ENCODE data around the gene PDZRN3.

Gene PDZRN3

GRCh38 chr3:73667889-73668288 lies 43.1 kb upstream of the PDZRN3 start:
- no peak overlapping the region for H3K27ac ChIP-seq (ENCODE audit: low read depth, low read length)
- H3K27me3 ChIP-seq (ENCODE audit: insufficient read depth, low read length), result no peaks in the 10 kb centered on the region
- no peak overlapping the region for H4K12ac ChIP-seq (ENCODE audit: low read depth, low read length)
- no peak overlapping the region for H3K4me3 ChIP-seq (ENCODE audit: low read depth, low read length)
- no CpG with 5 or more reads among the region's 3 CpGs for WGBS (ENCODE audit: extremely low coverage, insufficient coverage, insufficient read length)
- H3K79me2 ChIP-seq (ENCODE audit: control insufficient read depth, insufficient read depth, low read length, poor library complexity), result no peaks in the 10 kb centered on the region
- H3K9ac ChIP-seq (ENCODE audit: low read length), result no peak overlapping the region
- no peak overlapping the region for H2AK5ac ChIP-seq (ENCODE audit: low read length)
- no peak overlapping the region for H4K91ac ChIP-seq (ENCODE audit: low read depth, low read length)
- no peak overlapping the region for H2BK120ac ChIP-seq (ENCODE audit: insufficient read depth, low read length, poor library complexity)
- H2BK5ac ChIP-seq (ENCODE audit: low read depth, low read length, poor library complexity), result no peak overlapping the region
- no peak overlapping the region for H3K4me2 ChIP-seq (ENCODE audit: low read length)
- no peak overlapping the region for H2BK12ac ChIP-seq (ENCODE audit: low read length)
- DNase-seq, result no peak
- H3K14ac ChIP-seq (ENCODE audit: low read length), result no peak overlapping the region
- H3K9me3 ChIP-seq (ENCODE audit: insufficient read depth, low read depth, low read length), result no peaks in the 10 kb centered on the region
- H3K36me3 ChIP-seq (ENCODE audit: control insufficient read depth in 1 of 2, insufficient read depth in 2 of 2, low read length in 2 of 2), result no peaks in the 10 kb centered on the region
- H3K18ac ChIP-seq (ENCODE audit: low read length), result no peak overlapping the region
- no peaks in the 10 kb centered on the region for H3K79me1 ChIP-seq (ENCODE audit: low read length)
- H4K8ac ChIP-seq (ENCODE audit: low read depth, low read length), result no peak overlapping the region
- no peak overlapping the region for H2AFZ ChIP-seq (ENCODE audit: insufficient read depth, low read length, poor library complexity)
- no peak overlapping the region for H3K23ac ChIP-seq (ENCODE audit: low read length)
- H3K4me1 ChIP-seq (ENCODE audit: control insufficient read depth in 1 of 2, insufficient read depth in 2 of 2, low read length in 2 of 2), result peaks cover 0 to 3% of the 10 kb centered on the region in 2 experiments
- no peak overlapping the region for H3K4ac ChIP-seq (ENCODE audit: low read depth, low read length)

GRCh38 chr3:73665286-73665685 lies 40.5 kb upstream of the PDZRN3 start:
- H4K91ac ChIP-seq (ENCODE audit: low read depth, low read length), result no peak overlapping the region
- H3K79me2 ChIP-seq (ENCODE audit: control insufficient read depth, insufficient read depth, low read length, poor library complexity), result no peaks in the 10 kb centered on the region
- no peak overlapping the region for H2BK120ac ChIP-seq (ENCODE audit: insufficient read depth, low read length, poor library complexity)
- no CpG with 5 or more reads among the region's 2 CpGs for WGBS (ENCODE audit: extremely low coverage, insufficient coverage, insufficient read length)
- H3K79me1 ChIP-seq (ENCODE audit: low read length), result no peaks in the 10 kb centered on the region
- H2BK5ac ChIP-seq (ENCODE audit: low read depth, low read length, poor library complexity), result no peak overlapping the region
- H3K4ac ChIP-seq (ENCODE audit: low read depth, low read length), result no peak overlapping the region
- no peak overlapping the region for H3K4me3 ChIP-seq (ENCODE audit: low read depth, low read length)
- H2AFZ ChIP-seq (ENCODE audit: insufficient read depth, low read length, poor library complexity), result no peak overlapping the region
- no peak overlapping the region for H3K18ac ChIP-seq (ENCODE audit: low read length)
- peaks cover 0 to 3% of the 10 kb centered on the region in 2 experiments for H3K4me1 ChIP-seq (ENCODE audit: control insufficient read depth in 1 of 2, insufficient read depth in 2 of 2, low read length in 2 of 2)
- H3K27me3 ChIP-seq (ENCODE audit: insufficient read depth, low read length), result no peaks in the 10 kb centered on the region
- DNase-seq, result no peak
- no peak overlapping the region for H3K4me2 ChIP-seq (ENCODE audit: low read length)
- no peaks in the 10 kb centered on the region for H3K9me3 ChIP-seq (ENCODE audit: insufficient read depth, low read depth, low read length)
- H2AK5ac ChIP-seq (ENCODE audit: low read length), result no peak overlapping the region
- no peak overlapping the region for H3K9ac ChIP-seq (ENCODE audit: low read length)
- no peak overlapping the region for H4K8ac ChIP-seq (ENCODE audit: low read depth, low read length)
- no peak overlapping the region for H2BK12ac ChIP-seq (ENCODE audit: low read length)
- H3K36me3 ChIP-seq (ENCODE audit: control insufficient read depth in 1 of 2, insufficient read depth in 2 of 2, low read length in 2 of 2), result no peaks in the 10 kb centered on the region
- H3K14ac ChIP-seq (ENCODE audit: low read length), result no peak overlapping the region
- H4K12ac ChIP-seq (ENCODE audit: low read depth, low read length), result no peak overlapping the region
- H3K23ac ChIP-seq (ENCODE audit: low read length), result no peak overlapping the region
- no peak overlapping the region for H3K27ac ChIP-seq (ENCODE audit: low read depth, low read length)

GRCh38 chr3:73664389-73664788 lies 39.6 kb upstream of the PDZRN3 start:
- no peak overlapping the region for H2AFZ ChIP-seq (ENCODE audit: insufficient read depth, low read length, poor library complexity)

GRCh38 chr3:73663495-73663894 lies 38.8 kb upstream of the PDZRN3 start:
- Histone ChIP-seq H4K91ac (ENCODE audit: low read depth, low read length) (no peak overlapping the region), H2AK5ac (ENCODE audit: low read length) (no peak overlapping the region), H3K79me2 (ENCODE audit: control insufficient read depth, insufficient read depth, low read length, poor library complexity) (no peaks in the 10 kb centered on the region), H3K4me3 (ENCODE audit: low read depth, low read length) (no peak overlapping the region), H3K36me3 (ENCODE audit: control insufficient read depth in 1 of 2, insufficient read depth in 2 of 2, low read length in 2 of 2) (no peaks in the 10 kb centered on the region), H3K27ac (ENCODE audit: low read depth, low read length) (no peak overlapping the region), H2BK120ac (ENCODE audit: insufficient read depth, low read length, poor library complexity) (no peak overlapping the region), H2BK12ac (ENCODE audit: low read length) (no peak overlapping the region), H3K27me3 (ENCODE audit: insufficient read depth, low read length) (no peaks in the 10 kb centered on the region), H3K4me1 (ENCODE audit: control insufficient read depth in 1 of 2, insufficient read depth in 2 of 2, low read length in 2 of 2) (peaks cover 0 to 3% of the 10 kb centered on the region in 2 experiments), H3K23ac (ENCODE audit: low read length) (no peak overlapping the region), H2BK5ac (ENCODE audit: low read depth, low read length, poor library complexity) (no peak overlapping the region), H3K14ac (ENCODE audit: low read length) (no peak overlapping the region), H3K18ac (ENCODE audit: low read length) (no peak overlapping the region), H3K4me2 (ENCODE audit: low read length) (no peak overlapping the region), H3K4ac (ENCODE audit: low read depth, low read length) (no peak overlapping the region), H3K79me1 (ENCODE audit: low read length) (no peaks in the 10 kb centered on the region), H4K8ac (ENCODE audit: low read depth, low read length) (no peak overlapping the region), H2AFZ (ENCODE audit: insufficient read depth, low read length, poor library complexity) (no peak overlapping the region), H3K9ac (ENCODE audit: low read length) (no peak overlapping the region), H4K12ac (ENCODE audit: low read depth, low read length) (no peak overlapping the region), H3K9me3 (ENCODE audit: insufficient read depth, low read depth, low read length) (no peaks in the 10 kb centered on the region)
- no peak for DNase-seq
- no CpG with 5 or more reads among the region's 3 CpGs for WGBS (ENCODE audit: extremely low coverage, insufficient coverage, insufficient read length)

More at GRCh38 chr3:73664389-73664788, 39.6 kb upstream of the PDZRN3 start:
- Histone ChIP-seq H2AK5ac (ENCODE audit: low read length) (no peak overlapping the region), H3K18ac (ENCODE audit: low read length) (no peak overlapping the region), H2BK120ac (ENCODE audit: insufficient read depth, low read length, poor library complexity) (no peak overlapping the region), H3K27ac (ENCODE audit: low read depth, low read length) (no peak overlapping the region), H3K4me1 (ENCODE audit: control insufficient read depth in 1 of 2, insufficient read depth in 2 of 2, low read length in 2 of 2) (peaks cover 0 to 3% of the 10 kb centered on the region in 2 experiments), H3K9ac (ENCODE audit: low read length) (no peak overlapping the region), H4K91ac (ENCODE audit: low read depth, low read length) (no peak overlapping the region), H3K4me3 (ENCODE audit: low read depth, low read length) (no peak overlapping the region), H4K8ac (ENCODE audit: low read depth, low read length) (no peak overlapping the region), H3K79me2 (ENCODE audit: control insufficient read depth, insufficient read depth, low read length, poor library complexity) (no peaks in the 10 kb centered on the region), H4K12ac (ENCODE audit: low read depth, low read length) (no peak overlapping the region), H3K14ac (ENCODE audit: low read length) (no peak overlapping the region), H2BK12ac (ENCODE audit: low read length) (no peak overlapping the region), H3K36me3 (ENCODE audit: control insufficient read depth in 1 of 2, insufficient read depth in 2 of 2, low read length in 2 of 2) (no peaks in the 10 kb centered on the region), H3K79me1 (ENCODE audit: low read length) (no peaks in the 10 kb centered on the region), H2BK5ac (ENCODE audit: low read depth, low read length, poor library complexity) (no peak overlapping the region), H3K9me3 (ENCODE audit: insufficient read depth, low read depth, low read length) (no peaks in the 10 kb centered on the region), H3K27me3 (ENCODE audit: insufficient read depth, low read length) (no peaks in the 10 kb centered on the region), H3K4ac (ENCODE audit: low read depth, low read length) (no peak overlapping the region), H3K4me2 (ENCODE audit: low read length) (no peak overlapping the region), H3K23ac (ENCODE audit: low read length) (no peak overlapping the region)
- no CpG with 5 or more reads among the region's 4 CpGs for WGBS (ENCODE audit: extremely low coverage, insufficient coverage, insufficient read length)
- DNase-seq, result no peak
